Neuron (in vitro differentiated cells): ENCODE data around the gene THSD4.

Source experiments
- H2AFZ ChIP-seq: one replicate; pipeline ENCODE4 v1.6.1; 2013; ENCODE audit warnings: low read depth, mild to moderate bottlenecking, inconsistent platforms, low read length, moderate library complexity
- H3K27me3 ChIP-seq: one replicate; pipeline ENCODE4 v1.6.1; 2013; ENCODE audit warnings: low read length; ENCODE audit not compliant: insufficient read depth
- H3K36me3 ChIP-seq: one replicate; pipeline ENCODE4 v1.6.1; 2013; ENCODE audit warnings: low read length; ENCODE audit not compliant: insufficient read depth
- H3K4me1 ChIP-seq: one replicate; pipeline ENCODE4 v1.6.1; 2013; ENCODE audit warnings: low read length; ENCODE audit not compliant: insufficient read depth
- H3K4me3 ChIP-seq: 2 replicates; pipeline ENCODE4 v1.5.1; 2013; ENCODE audit warnings: mild to moderate bottlenecking, low read length, moderate library complexity
- H3K9me3 ChIP-seq: one replicate; pipeline ENCODE4 v1.6.1; 2013; ENCODE audit warnings: low read length

THSD4 gene

GRCh38 chr15:71736286-71736947, 621.1 kb downstream of the THSD4 start:
- Histone ChIP-seq H3K4me3 (no peak overlapping the region), H3K27me3 (no peaks in the 10 kb centered on the region), H3K4me1 (no peaks in the 10 kb centered on the region), H2AFZ (no peak overlapping the region), H3K36me3 (no peaks in the 10 kb centered on the region), H3K9me3 (no peaks in the 10 kb centered on the region)

- no peak overlapping the region for H2AFZ ChIP-seq
- H3K36me3 ChIP-seq: no peaks in the 10 kb centered on the region
- H3K9me3 ChIP-seq: no peaks in the 10 kb centered on the region
- no peaks in the 10 kb centered on the region for H3K4me1 ChIP-seq
- no peak overlapping the region for H3K4me3 ChIP-seq
- no peaks in the 10 kb centered on the region for H3K27me3 ChIP-seq
Observed at GRCh38 chr15:71737761-71738160, 622.5 kb downstream of the THSD4 start.

- Histone ChIP-seq H3K36me3 (no peaks in the 10 kb centered on the region), H3K4me1 (no peaks in the 10 kb centered on the region), H2AFZ (no peak overlapping the region), H3K4me3 (no peak overlapping the region), H3K27me3 (no peaks in the 10 kb centered on the region), H3K9me3 (no peaks in the 10 kb centered on the region)
Observed at GRCh38 chr15:71739355-71739754, 624.1 kb downstream of the THSD4 start.

GRCh38 chr15:71742964-71743363, 627.7 kb downstream of the THSD4 start:
- H3K27me3 ChIP-seq: no peaks in the 10 kb centered on the region
- H2AFZ ChIP-seq: no peak overlapping the region
- no peak overlapping the region for H3K4me3 ChIP-seq
- H3K9me3 ChIP-seq: no peaks in the 10 kb centered on the region
- no peaks in the 10 kb centered on the region for H3K36me3 ChIP-seq
- no peaks in the 10 kb centered on the region for H3K4me1 ChIP-seq

- Histone ChIP-seq H3K27me3 (no peaks in the 10 kb centered on the region), H3K36me3 (no peaks in the 10 kb centered on the region), H3K4me3 (no peak overlapping the region), H2AFZ (no peak overlapping the region), H3K4me1 (no peaks in the 10 kb centered on the region), H3K9me3 (no peaks in the 10 kb centered on the region)
Observed at GRCh38 chr15:71743861-71744382, 628.7 kb downstream of the THSD4 start.

- no peaks in the 10 kb centered on the region for H3K9me3 ChIP-seq
- H3K36me3 ChIP-seq: no peaks in the 10 kb centered on the region
- H3K4me1 ChIP-seq: no peaks in the 10 kb centered on the region
- no peak overlapping the region for H2AFZ ChIP-seq
- H3K4me3 ChIP-seq: no peak overlapping the region
- no peaks in the 10 kb centered on the region for H3K27me3 ChIP-seq
Observed at GRCh38 chr15:71746719-71747118, 631.4 kb downstream of the THSD4 start.

- Histone ChIP-seq H3K4me3 (no peak overlapping the region), H3K9me3 (no peaks in the 10 kb centered on the region), H3K4me1 (no peaks in the 10 kb centered on the region), H2AFZ (no peak overlapping the region), H3K36me3 (no peaks in the 10 kb centered on the region), H3K27me3 (no peaks in the 10 kb centered on the region)
Observed at GRCh38 chr15:71747128-71748083, 632.1 kb downstream of the THSD4 start.

- Histone ChIP-seq H3K4me3 (no peak overlapping the region), H3K27me3 (no peaks in the 10 kb centered on the region), H3K9me3 (no peaks in the 10 kb centered on the region), H2AFZ (no peak overlapping the region), H3K4me1 (no peaks in the 10 kb centered on the region), H3K36me3 (no peaks in the 10 kb centered on the region)
Observed at GRCh38 chr15:71748293-71748718, 633.0 kb downstream of the THSD4 start.

- Histone ChIP-seq H3K4me1 (no peaks in the 10 kb centered on the region), H2AFZ (no peak overlapping the region), H3K36me3 (no peaks in the 10 kb centered on the region), H3K4me3 (no peak overlapping the region), H3K27me3 (no peaks in the 10 kb centered on the region), H3K9me3 (no peaks in the 10 kb centered on the region)
Observed at GRCh38 chr15:71749500-71749899, 634.2 kb downstream of the THSD4 start.

- Histone ChIP-seq H2AFZ (no peak overlapping the region), H3K27me3 (no peaks in the 10 kb centered on the region), H3K9me3 (no peaks in the 10 kb centered on the region), H3K36me3 (no peaks in the 10 kb centered on the region), H3K4me3 (no peak overlapping the region), H3K4me1 (no peaks in the 10 kb centered on the region)
Observed at GRCh38 chr15:71752128-71752527, 636.9 kb downstream of the THSD4 start.

- Histone ChIP-seq H2AFZ (no peak overlapping the region), H3K4me3 (no peak overlapping the region), H3K9me3 (no peaks in the 10 kb centered on the region), H3K27me3 (no peaks in the 10 kb centered on the region), H3K36me3 (no peaks in the 10 kb centered on the region), H3K4me1 (no peaks in the 10 kb centered on the region)
Observed at GRCh38 chr15:71752604-71753289, 637.5 kb downstream of the THSD4 start.

- Histone ChIP-seq H2AFZ (no peak overlapping the region), H3K9me3 (no peaks in the 10 kb centered on the region), H3K4me3 (no peak overlapping the region), H3K27me3 (no peaks in the 10 kb centered on the region), H3K4me1 (no peaks in the 10 kb centered on the region), H3K36me3 (no peaks in the 10 kb centered on the region)
Observed at GRCh38 chr15:71753346-71753745, 638.1 kb downstream of the THSD4 start.

- Histone ChIP-seq H3K36me3 (no peaks in the 10 kb centered on the region), H2AFZ (no peak overlapping the region), H3K9me3 (no peaks in the 10 kb centered on the region), H3K27me3 (no peaks in the 10 kb centered on the region), H3K4me1 (no peaks in the 10 kb centered on the region), H3K4me3 (no peak overlapping the region)
Observed at GRCh38 chr15:71754660-71755059, 639.4 kb downstream of the THSD4 start.
